Measurements from ENCODE around the gene NEXN.

GRCh38 chr1:77958850-77959249, 70.4 kb downstream of the NEXN start:
- TF ChIP-seq, protein P1, sequence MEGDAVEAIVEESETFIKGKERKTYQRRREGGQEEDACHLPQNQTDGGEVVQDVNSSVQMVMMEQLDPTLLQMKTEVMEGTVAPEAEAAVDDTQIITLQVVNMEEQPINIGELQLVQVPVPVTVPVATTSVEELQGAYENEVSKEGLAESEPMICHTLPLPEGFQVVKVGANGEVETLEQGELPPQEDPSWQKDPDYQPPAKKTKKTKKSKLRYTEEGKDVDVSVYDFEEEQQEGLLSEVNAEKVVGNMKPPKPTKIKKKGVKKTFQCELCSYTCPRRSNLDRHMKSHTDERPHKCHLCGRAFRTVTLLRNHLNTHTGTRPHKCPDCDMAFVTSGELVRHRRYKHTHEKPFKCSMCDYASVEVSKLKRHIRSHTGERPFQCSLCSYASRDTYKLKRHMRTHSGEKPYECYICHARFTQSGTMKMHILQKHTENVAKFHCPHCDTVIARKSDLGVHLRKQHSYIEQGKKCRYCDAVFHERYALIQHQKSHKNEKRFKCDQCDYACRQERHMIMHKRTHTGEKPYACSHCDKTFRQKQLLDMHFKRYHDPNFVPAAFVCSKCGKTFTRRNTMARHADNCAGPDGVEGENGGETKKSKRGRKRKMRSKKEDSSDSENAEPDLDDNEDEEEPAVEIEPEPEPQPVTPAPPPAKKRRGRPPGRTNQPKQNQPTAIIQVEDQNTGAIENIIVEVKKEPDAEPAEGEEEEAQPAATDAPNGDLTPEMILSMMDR (IDR thresholded peaks at IDR 0.05), result no peak
- TF ChIP-seq POLR2A (IDR thresholded peaks at IDR 0.05), result no peak
